NK-92 (cell line): ENCODE results near the gene CDH4.

ENCODE experiments used
- DNase-seq: peaks from one replicate; lab custom pipeline; 2025; ENCODE audit not compliant: unreplicated experiment; lab: John Stamatoyannopoulos, UW

The CDH4 gene

GRCh38 chr20:61661025-61661424 is 409.0 kb downstream of the CDH4 start:
- DNase-seq: no peak

GRCh38 chr20:61661583-61661982 is 409.5 kb downstream of the CDH4 start:
- no peak for DNase-seq

DNA sequence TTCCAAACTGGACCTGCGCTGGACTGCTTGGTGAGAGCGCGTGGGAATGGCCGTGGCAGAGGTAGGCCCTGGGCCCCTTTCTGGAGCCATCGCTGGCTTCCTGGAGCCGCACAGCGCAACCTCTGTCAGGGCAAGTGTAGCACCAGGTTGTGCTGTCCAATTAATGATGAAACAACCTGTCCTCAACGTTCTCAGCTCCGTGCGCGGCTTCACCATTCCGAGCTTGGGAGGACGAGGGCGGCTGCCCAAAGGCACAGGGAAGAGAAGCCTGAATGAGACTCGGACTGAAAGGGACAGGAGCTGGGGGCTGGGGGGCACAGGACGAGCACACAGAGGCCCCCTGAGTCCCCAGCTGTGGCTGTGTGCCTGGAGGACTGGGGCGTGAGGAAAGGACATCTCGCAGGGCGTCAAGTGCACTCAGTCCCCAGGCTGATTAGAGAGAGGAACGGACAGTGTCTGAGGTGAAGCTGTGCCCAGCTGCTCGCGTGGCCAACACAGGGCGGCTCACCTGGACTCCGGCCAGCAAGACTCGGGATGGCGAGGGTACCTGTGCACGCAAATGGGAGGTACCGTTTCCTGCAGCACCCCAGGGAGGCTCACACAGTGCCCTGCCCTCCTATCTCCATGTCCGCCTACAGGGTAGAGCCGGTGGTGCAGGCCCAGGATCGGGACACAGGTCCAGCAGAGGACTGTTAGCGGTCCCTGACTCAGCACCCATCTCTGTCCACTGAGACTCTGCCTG is 410.3 kb downstream of the CDH4 start:
- no peak for DNase-seq

DNA sequence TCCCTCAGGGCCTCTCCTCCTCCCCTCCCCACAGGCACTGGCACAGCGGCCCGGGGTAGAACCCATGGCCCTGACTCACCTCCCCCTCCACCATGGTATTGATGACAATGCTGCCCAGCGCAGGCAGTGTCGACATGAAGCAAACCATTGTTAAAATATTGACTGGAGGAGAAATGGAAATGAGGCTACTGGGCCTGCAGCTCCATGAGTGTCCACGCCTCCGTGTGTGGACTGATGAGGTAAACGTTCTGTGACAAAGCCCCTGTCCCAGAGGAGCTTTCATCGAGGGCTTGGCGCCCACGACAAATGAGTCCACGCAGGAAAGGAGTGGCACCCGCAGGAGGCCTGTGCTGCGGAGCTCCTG is 410.9 kb downstream of the CDH4 start:
- DNase-seq: no peak

GRCh38 chr20:61663521-61664425 is 411.7 kb downstream of the CDH4 start:
- DNase-seq: no peak

GRCh38 chr20:61664556-61665320 is 412.7 kb downstream of the CDH4 start:
- DNase-seq: no peak

DNA sequence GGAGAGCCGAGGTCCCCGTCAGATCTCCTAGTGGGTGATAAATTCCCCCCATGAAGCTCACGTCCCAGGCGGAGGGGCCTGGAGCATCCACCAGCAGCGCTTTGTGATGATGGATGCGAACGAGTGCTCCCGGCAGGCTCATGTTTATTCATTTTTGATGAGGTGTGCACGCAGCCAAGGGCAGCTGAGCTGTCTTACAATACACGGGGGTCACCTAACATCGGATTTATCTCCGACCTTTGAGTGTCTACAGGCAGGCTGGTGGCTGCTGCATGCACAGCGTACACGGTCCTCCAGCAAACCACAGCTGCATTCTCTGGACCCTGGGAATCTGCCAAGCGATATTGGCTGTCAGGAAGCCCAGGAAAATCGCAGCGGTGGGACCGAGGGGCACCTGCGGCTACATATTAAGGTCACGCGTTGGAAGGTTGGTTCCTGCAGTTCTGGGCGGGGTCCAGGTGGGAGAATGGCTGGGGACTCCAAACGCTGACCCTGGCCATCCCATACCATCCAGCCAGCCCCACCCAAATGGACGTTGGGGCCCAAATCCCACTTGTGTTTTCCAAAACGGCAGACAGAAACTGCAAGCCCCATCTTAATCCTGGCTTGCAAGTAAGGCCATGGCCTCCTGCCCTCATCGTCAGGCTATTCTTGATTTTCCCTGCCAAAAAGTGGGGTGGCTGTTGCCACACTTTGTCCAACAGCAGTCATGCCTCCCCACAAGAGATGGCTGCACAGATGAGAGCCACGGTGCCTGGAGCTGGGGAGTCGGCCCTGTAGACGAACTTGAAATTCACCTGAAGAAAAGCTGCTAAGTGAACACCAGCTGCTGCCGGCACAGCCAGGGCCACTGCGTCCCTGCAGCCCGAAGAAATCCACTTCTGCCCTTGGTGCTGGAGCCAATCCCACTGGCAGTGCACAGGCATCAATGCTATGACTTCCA is 413.7 kb downstream of the CDH4 start:
- no peak for DNase-seq

GRCh38 chr20:61666471-61666832 is 414.4 kb downstream of the CDH4 start:
- DNase-seq: no peak

DNA sequence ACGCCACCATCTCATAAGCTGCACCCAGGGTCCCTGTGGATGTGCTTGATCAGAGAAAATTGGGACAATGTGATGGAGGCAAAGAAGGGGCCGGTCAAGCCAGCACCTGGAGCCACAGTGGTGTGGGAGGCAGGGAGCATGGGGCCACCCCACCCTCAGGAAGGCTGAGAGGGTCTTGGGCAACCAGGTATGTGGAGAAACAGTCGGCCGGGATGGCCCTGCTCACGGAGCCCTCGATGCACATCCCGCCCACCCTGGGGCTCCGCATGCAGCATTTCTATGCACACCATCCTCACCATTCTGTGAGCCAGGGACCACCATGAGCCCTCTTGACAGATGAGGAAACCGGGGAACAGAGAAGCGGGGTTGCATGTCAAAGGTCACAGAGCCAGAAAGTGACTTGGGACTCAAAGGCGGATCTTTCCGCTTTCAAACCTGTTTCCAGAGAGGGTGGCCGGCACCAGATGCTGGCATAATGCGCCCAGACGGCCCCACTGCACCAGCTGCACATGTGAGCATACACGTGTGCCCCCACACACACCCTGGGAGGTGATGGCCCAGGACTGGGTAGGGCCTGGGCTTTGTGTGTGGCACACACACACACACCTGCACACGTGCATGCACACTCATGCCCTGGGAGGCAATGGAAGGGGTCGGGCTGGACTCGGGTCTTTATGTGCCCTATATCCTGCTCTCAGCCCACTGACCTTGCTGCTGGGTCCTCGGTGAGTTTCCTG is 415.2 kb downstream of the CDH4 start:
- DNase-seq: no peak

DNA sequence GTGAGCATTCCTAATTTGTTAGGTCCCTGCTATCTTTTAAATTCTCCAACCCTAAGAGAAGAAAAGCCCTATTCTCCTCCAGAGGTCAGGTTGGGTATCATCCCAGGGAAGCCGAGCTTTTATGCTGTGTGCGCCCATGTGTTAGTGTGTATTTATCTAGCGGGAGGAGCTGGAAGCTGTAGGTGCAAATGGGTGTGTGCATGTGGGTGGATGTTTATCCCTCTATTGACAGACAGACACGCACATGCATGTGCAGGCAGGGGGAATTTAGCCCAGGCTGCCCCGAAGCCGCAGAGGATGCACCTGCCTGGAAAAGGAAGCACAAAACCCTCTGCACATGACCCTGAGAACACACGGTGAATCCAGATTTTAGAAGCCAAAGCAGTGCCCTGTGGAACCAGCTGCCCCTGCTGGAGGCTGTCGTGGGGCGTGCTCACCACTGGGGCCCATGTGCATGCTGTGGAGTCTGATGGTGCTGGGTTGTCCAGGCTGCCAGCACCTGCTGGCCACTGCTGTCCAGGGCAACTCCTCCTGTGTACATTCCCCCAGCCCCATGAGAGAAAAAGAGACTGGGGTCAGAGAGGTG is 416.1 kb downstream of the CDH4 start:
- no peak for DNase-seq

DNA sequence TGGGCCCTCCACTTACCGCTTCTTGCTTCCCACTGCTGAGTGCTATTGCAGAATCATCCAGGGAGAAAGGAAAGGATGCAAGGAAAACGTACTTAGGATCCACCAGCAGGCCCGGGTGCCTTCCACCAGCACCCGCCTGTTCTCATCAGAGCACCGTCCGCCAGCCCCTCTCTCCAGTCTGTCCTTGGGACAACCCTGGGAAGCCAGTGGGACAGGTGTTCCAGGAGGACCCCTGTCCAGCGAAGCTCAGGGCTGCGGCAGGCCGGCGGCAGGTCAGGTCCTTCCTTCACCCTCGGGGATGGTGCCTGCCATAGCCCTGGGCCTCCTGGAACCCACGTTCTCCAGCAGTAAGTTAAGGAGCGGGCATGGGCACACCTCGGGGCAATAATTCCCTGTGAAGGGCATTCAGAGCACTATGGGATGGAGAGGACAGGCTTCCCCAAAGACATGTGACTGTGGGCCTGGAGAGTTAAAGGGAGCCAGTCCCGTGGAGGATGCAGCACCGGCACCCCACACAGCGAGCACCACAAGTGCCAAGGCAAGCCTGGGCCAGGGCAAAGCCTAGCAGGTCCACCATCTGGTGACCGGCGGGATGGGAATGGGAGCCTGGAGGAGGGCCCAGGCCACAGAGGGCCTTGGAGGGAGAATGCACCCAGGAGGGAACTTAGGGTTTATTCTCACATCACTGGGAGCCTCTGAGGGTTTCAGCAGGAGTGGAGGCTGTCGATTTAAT is 416.9 kb downstream of the CDH4 start:
- DNase-seq: no peak

DNA sequence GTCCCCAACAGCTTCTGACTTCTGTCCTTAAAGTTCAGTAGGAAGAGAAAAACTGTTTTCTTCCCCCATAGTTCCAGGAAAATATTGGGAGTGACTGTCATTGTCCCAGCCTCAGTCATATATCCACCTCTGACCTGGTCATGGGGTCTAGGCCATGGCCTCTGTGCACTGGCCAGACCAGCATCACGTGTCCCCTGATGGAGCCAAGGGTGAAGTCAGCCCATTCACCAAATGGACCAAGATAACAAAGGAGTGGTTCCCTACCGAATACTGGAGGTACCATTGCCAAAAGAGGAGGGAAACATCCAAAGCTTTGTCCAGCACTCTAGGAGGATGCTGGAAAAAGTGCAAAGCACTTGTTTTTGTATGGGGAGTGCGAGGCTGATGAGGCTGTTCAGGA is 418.2 kb downstream of the CDH4 start:
- DNase-seq: no peak

GRCh38 chr20:61671559-61671958 is 419.5 kb downstream of the CDH4 start:
- no peak for DNase-seq

- DNase-seq: no peak
These were observed 421.2 kb downstream of the CDH4 start for GRCh38 chr20:61673152-61673847.

- DNase-seq: no peak
These were observed 422.1 kb downstream of the CDH4 start for GRCh38 chr20:61674121-61674520.

GRCh38 chr20:61674688-61675087 is 422.6 kb downstream of the CDH4 start:
- DNase-seq: no peak

GRCh38 chr20:61677928-61678327 is 425.9 kb downstream of the CDH4 start:
- DNase-seq: no peak

GRCh38 chr20:61678437-61678836 is 426.4 kb downstream of the CDH4 start:
- DNase-seq: no peak
